ENCODE data around the gene TMEM200B. TPM values are rescaled to one million over a fixed set of nuclear protein-coding genes. Genes with fewer than 3 reads are reported as not detected.
"Not testable (repeated sequence)": the region's sequence is repeated elsewhere in the genome, so short reads cannot be mapped to it uniquely, and the experiment has no call there.

Gene TMEM200B
- total RNA-seq, 1 donor from 2014 or later: 25.8 TPM

DNA sequence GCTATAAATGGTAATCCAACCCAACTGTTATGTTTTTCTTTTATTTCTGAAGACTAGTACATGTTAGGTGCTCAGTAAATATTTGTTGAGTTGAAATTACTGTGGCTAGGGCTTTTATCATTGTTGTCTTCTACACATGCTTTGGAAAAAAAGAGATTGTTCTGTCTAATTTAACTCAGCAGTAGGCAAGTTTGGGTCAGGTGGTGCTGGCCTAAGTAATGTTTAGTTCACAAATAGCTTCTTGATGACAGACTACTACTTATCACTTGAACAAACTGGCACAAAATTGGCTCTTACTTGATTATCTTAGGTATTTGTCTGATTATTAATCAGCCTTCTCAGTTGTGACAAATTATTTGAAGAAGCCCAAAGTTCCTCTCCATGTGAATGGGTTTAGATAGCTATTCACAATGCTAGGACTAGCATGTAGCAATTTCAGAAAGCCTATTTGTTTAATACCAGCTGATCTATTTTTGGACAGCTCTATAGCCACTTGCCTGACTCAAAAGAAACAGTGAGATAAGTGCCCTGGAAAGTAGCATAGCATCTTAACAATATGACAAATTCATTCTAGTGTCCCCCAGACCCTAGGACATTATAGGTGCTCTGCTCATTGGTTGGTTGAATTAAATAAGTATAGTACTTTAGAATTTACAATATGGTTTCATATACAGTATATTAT, 32.6 kb downstream of the TMEM200B start:
- Histone ChIP-seq H3K4me1 (no peaks in the 10 kb centered on the region), H3K27ac (no peak overlapping the region), H3K9me3 (no peaks in the 10 kb centered on the region), H3K36me3 (no peaks in the 10 kb centered on the region), H3K4me3 (no peak overlapping the region), H3K27me3 (no peaks in the 10 kb centered on the region)
- TF ChIP-seq, protein P1, sequence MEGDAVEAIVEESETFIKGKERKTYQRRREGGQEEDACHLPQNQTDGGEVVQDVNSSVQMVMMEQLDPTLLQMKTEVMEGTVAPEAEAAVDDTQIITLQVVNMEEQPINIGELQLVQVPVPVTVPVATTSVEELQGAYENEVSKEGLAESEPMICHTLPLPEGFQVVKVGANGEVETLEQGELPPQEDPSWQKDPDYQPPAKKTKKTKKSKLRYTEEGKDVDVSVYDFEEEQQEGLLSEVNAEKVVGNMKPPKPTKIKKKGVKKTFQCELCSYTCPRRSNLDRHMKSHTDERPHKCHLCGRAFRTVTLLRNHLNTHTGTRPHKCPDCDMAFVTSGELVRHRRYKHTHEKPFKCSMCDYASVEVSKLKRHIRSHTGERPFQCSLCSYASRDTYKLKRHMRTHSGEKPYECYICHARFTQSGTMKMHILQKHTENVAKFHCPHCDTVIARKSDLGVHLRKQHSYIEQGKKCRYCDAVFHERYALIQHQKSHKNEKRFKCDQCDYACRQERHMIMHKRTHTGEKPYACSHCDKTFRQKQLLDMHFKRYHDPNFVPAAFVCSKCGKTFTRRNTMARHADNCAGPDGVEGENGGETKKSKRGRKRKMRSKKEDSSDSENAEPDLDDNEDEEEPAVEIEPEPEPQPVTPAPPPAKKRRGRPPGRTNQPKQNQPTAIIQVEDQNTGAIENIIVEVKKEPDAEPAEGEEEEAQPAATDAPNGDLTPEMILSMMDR (IDR thresholded peaks at IDR 0.05): no peak
- no peak for TF ChIP-seq POLR2AphosphoS5 (IDR thresholded peaks at IDR 0.05; ENCODE audit: insufficient read depth in 1 of 2, low read depth in 1 of 2)
- TF ChIP-seq POLR2A (IDR thresholded peaks at IDR 0.05): no peak
- DNase-seq (ENCODE audit: extremely low spot score in 2 of 2): no peak
- intact Hi-C loops (cut with DNase I): no loop called here

DNA sequence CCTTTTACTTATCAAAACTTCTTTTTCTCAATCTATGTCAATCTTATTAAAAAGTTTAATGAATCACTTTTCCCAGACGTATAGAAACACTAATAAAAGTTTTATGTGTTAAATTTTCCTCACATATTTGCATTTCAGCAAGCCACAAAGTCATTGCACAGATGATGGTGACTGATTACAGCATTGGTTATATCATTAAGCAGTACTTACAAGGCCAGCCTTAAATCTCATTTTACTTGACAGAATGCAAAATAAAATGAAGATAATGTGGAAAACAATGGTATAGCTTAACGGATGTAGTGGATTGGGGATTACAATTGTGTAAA, 39.5 kb downstream of the TMEM200B start:
- intact Hi-C loops (cut with DNase I): no loop called here
- no peak overlapping the region for H3K27ac ChIP-seq
- TF ChIP-seq, protein P1 (IDR thresholded peaks at IDR 0.05): no peak
- no peak for TF ChIP-seq POLR2AphosphoS5 (IDR thresholded peaks at IDR 0.05; ENCODE audit: insufficient read depth in 1 of 2, low read depth in 1 of 2)
- no peak for TF ChIP-seq POLR2A (IDR thresholded peaks at IDR 0.05)

GRCh38 chr1:29083317-29084195, 40.1 kb downstream of the TMEM200B start:
- no peak for DNase-seq (ENCODE audit: extremely low spot score in 2 of 2)
- Histone ChIP-seq H3K36me3 (no peaks in the 10 kb centered on the region), H3K4me3 (peak overlapping the region; percentile 9 to 23), H3K4me1 (no peaks in the 10 kb centered on the region), H3K27ac (no peak overlapping the region), H3K27me3 (no peaks in the 10 kb centered on the region), H3K9me3 (no peaks in the 10 kb centered on the region)
- intact Hi-C loops (cut with DNase I): no loop called here
- no peak for TF ChIP-seq POLR2A (IDR thresholded peaks at IDR 0.05)
- TF ChIP-seq POLR2AphosphoS5 (IDR thresholded peaks at IDR 0.05; ENCODE audit: insufficient read depth in 1 of 2, low read depth in 1 of 2): peak in 1 of 2 donors; percentile 56
- TF ChIP-seq, protein P1 (IDR thresholded peaks at IDR 0.05): no peak

More for the DNA sequence above, 39.5 kb downstream of the TMEM200B start:
- no peak overlapping the region for H3K4me3 ChIP-seq
- DNase-seq (ENCODE audit: extremely low spot score in 2 of 2): no peak
- H3K36me3 ChIP-seq: no peaks in the 10 kb centered on the region
- H3K4me1 ChIP-seq: no peaks in the 10 kb centered on the region
- H3K27me3 ChIP-seq: no peaks in the 10 kb centered on the region
- no peaks in the 10 kb centered on the region for H3K9me3 ChIP-seq

GRCh38 chr1:29082519-29082918, 41.2 kb downstream of the TMEM200B start:
- Histone ChIP-seq H3K4me1 (no peaks in the 10 kb centered on the region), H3K27ac (no peak overlapping the region), H3K36me3 (no peaks in the 10 kb centered on the region), H3K27me3 (no peaks in the 10 kb centered on the region), H3K9me3 (no peaks in the 10 kb centered on the region), H3K4me3 (peak overlapping the region; percentile 9 to 23)
- DNase-seq (ENCODE audit: extremely low spot score in 2 of 2): no peak
- intact Hi-C loops (cut with DNase I): no loop called here
- TF ChIP-seq POLR2A (IDR thresholded peaks at IDR 0.05) (no peak), POLR2AphosphoS5 (IDR thresholded peaks at IDR 0.05; ENCODE audit: insufficient read depth in 1 of 2, low read depth in 1 of 2) (no peak)
- TF ChIP-seq, protein P1 (IDR thresholded peaks at IDR 0.05): no peak

GRCh38 chr1:29081201-29081600, 42.5 kb downstream of the TMEM200B start:
- Histone ChIP-seq H3K4me3 (no peak overlapping the region), H3K27ac (no peak overlapping the region), H3K27me3 (no peaks in the 10 kb centered on the region), H3K4me1 (no peaks in the 10 kb centered on the region), H3K36me3 (no peaks in the 10 kb centered on the region), H3K9me3 (no peaks in the 10 kb centered on the region)
- DNase-seq (ENCODE audit: extremely low spot score in 2 of 2): no peak
- TF ChIP-seq POLR2AphosphoS5 (IDR thresholded peaks at IDR 0.05; ENCODE audit: insufficient read depth in 1 of 2, low read depth in 1 of 2) (no peak), POLR2A (IDR thresholded peaks at IDR 0.05) (no peak)
- TF ChIP-seq, protein P1 (IDR thresholded peaks at IDR 0.05): no peak
- intact Hi-C loops (cut with DNase I): no loop called here

DNA sequence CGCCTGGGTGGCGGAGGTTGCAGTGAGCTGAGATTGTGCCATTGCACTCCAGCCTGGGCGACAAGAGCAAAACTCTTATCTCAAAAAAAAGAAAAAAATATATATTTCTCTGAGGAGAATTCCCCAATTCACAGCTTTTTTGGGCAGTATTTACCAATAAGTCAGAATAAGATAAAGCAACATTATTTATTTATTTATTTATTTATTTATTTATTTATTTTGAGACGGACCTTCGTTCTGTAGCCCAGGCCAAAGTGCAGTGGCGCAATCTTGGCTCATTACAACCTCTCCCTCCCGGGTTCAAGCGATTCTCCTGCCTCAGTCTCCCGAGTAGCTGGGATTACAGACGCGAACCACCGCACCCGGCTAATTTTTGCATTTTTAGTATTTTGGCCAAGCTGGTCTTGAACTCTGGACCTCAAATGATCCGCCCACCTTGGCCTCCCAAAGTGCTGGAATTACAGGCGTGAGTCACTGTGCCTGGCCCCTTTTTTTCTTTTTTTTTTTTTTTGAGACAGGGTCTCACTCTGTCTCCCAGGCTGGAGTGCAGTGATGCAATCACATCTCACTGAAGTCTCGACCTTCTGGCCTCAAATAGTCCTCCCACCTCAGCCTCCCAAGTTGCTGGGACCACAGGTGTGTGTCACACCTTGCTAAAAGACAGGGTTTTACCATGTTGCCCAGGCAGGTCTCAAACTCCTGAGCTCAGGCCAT, 43.6 kb downstream of the TMEM200B start:
- H3K27me3 ChIP-seq; H3K27ac ChIP-seq; H3K4me3 ChIP-seq; H3K36me3 ChIP-seq; DNase-seq (ENCODE audit: extremely low spot score in 2 of 2); H3K9me3 ChIP-seq; intact Hi-C loops (cut with DNase I); H3K4me1 ChIP-seq: not testable (repeated sequence)
